Measurements from ENCODE around the gene CMC1. TPM values are rescaled to one million over a fixed set of nuclear protein-coding genes. Genes with fewer than 3 reads are reported as not detected.
"Not testable (repeated sequence)": the region's sequence is repeated elsewhere in the genome, so short reads cannot be mapped to it uniquely, and the experiment has no call there.

The CMC1 gene
- total and polyA plus RNA-seq, 3 donors from 2014 or later: 7.8 to 29.9 (median 11.7) TPM

DNA sequence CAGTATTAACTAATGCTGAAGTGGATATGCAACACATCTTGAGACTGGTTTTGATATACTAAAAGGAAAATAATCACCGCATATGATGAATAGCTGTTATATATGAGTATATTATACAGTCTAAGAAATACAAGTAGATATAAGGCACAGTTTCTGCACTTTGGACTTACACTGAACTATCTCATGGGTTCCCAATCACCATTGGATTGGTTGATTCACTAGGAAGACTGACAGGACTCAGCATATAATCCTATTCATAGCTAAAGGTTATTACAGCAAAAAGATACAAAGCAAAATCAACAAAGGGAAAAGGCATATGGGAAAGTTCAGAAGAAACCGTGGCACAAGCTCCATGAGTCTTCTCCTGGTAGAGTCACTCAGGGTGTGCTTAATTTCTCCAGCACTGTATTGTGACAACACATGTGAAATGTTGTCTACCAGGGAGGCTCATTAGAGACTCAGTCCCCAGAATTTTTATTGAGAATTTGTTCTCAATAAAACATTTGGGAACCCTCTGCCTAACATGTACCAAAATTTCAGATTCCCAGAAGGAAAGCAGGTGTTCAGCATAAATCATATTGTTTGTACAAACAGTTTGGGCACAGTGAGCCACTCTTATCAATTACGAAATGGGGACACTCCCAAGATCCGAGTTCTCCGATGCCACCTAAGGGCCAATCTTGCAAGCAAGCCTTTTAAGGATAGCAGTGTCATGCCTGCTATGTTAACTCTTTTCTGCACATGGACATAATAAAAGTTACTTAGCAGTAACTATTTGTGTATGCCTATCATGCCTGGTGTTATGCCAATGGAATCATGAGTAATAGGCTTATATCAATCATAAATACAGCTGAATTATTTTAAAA lies 26.8 kb downstream of the CMC1 start:
- Histone ChIP-seq H3K9me3 (no peaks in the 10 kb centered on the region), H3K27ac (no peak overlapping the region), H3K4me1 (no peaks in the 10 kb centered on the region), H3K36me3 (ENCODE audit: low read depth, missing control alignments) (no peaks in the 10 kb centered on the region), H3K27me3 (no peaks in the 10 kb centered on the region), H3K4me3 (no peak overlapping the region)
- TF ChIP-seq, protein P1, sequence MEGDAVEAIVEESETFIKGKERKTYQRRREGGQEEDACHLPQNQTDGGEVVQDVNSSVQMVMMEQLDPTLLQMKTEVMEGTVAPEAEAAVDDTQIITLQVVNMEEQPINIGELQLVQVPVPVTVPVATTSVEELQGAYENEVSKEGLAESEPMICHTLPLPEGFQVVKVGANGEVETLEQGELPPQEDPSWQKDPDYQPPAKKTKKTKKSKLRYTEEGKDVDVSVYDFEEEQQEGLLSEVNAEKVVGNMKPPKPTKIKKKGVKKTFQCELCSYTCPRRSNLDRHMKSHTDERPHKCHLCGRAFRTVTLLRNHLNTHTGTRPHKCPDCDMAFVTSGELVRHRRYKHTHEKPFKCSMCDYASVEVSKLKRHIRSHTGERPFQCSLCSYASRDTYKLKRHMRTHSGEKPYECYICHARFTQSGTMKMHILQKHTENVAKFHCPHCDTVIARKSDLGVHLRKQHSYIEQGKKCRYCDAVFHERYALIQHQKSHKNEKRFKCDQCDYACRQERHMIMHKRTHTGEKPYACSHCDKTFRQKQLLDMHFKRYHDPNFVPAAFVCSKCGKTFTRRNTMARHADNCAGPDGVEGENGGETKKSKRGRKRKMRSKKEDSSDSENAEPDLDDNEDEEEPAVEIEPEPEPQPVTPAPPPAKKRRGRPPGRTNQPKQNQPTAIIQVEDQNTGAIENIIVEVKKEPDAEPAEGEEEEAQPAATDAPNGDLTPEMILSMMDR (IDR thresholded peaks at IDR 0.05): no peak
- no peak for TF ChIP-seq POLR2A (IDR thresholded peaks at IDR 0.05)
- WGBS, 2 donors: 62 to 76% methylated on average over 5 of the region's 5 CpGs
- intact Hi-C loops (cut with DNase I; ENCODE audit: low total_unique reads): no loop called here
- DNase-seq: no peak

GRCh38 chr3:28268989-28269388 lies 27.6 kb downstream of the CMC1 start:
- Histone ChIP-seq H3K27ac (no peak overlapping the region), H3K4me3 (no peak overlapping the region), H3K9me3 (no peaks in the 10 kb centered on the region), H3K4me1 (no peaks in the 10 kb centered on the region), H3K36me3 (ENCODE audit: low read depth, missing control alignments) (no peaks in the 10 kb centered on the region), H3K27me3 (no peaks in the 10 kb centered on the region)
- no peak for DNase-seq
- intact Hi-C loops (cut with DNase I; ENCODE audit: low total_unique reads): no loop called here
- TF ChIP-seq, protein P1 (IDR thresholded peaks at IDR 0.05): no peak
- TF ChIP-seq POLR2A (IDR thresholded peaks at IDR 0.05): no peak
- 77 to 100% methylated on average over 1 of the region's 1 CpG for WGBS, 2 donors

- H3K4me3 ChIP-seq; H3K4me1 ChIP-seq; intact Hi-C loops (cut with DNase I; ENCODE audit: low total_unique reads); H3K36me3 ChIP-seq (ENCODE audit: low read depth, missing control alignments); DNase-seq; H3K27me3 ChIP-seq; H3K9me3 ChIP-seq; H3K27ac ChIP-seq: not testable (repeated sequence)
- WGBS, 2 donors: 86 to 100% methylated on average over 2 of the region's 2 CpGs
These were observed 28.5 kb downstream of the CMC1 start for GRCh38 chr3:28269884-28270283.

DNA sequence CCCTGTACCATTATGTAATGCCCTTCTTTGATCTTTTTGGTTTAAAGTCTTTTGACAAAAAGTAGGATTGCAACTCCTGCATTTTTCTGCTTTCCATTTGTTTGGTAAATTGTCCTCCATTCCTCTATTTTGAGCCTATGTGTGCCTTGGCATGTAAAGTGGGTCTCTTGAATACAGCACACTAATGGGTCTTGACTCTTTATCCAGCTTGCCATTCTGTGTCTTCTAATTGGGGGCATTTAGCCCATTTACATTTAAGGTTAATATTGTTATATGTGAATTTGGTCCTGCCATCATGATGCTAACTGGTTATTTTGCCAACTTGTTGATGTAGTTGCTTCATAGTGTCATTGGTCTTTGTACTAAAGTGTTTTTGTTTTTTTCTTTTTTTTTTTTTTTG lies 32.4 kb downstream of the CMC1 start:
- H3K36me3 ChIP-seq (ENCODE audit: low read depth, missing control alignments): no peaks in the 10 kb centered on the region
- intact Hi-C loops (cut with DNase I; ENCODE audit: low total_unique reads): no loop called here
- H3K27me3 ChIP-seq: no peaks in the 10 kb centered on the region
- H3K4me3 ChIP-seq: no peak overlapping the region
- no peak for DNase-seq
- no peaks in the 10 kb centered on the region for H3K9me3 ChIP-seq
- no peaks in the 10 kb centered on the region for H3K4me1 ChIP-seq
- H3K27ac ChIP-seq: no peak overlapping the region
- TF ChIP-seq POLR2A (IDR thresholded peaks at IDR 0.05): no peak
- TF ChIP-seq, protein P1 (IDR thresholded peaks at IDR 0.05): no peak

DNA sequence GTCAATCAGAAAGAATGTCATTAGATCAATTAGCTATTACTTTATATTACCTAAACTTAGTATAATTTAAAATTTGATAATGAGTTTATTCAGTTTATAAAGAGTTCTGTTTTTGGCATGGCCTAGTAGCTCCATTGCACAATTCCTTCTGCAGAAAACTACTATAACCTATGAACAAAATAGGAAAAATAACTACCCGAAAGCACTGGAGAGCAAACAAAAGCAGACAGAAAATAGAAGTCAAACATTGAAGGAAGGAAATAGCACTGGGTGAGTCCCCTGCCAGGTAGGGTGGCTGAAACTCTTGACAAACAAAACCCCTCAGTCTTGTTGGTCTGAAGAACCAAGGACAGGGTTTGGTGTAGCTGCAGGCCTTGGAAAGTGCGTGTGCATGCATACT lies 37.5 kb downstream of the CMC1 start:
- TF ChIP-seq POLR2A (IDR thresholded peaks at IDR 0.05): no peak
- TF ChIP-seq, protein P1 (IDR thresholded peaks at IDR 0.05): no peak
- DNase-seq: no peak
- 94 to 96% methylated on average over 2 of the region's 2 CpGs for WGBS, 2 donors

More for the DNA sequence above, 37.5 kb downstream of the CMC1 start:
- no peaks in the 10 kb centered on the region for H3K4me1 ChIP-seq
- intact Hi-C loops (cut with DNase I; ENCODE audit: low total_unique reads): no loop called here
- H3K27ac ChIP-seq: no peak overlapping the region
- H3K9me3 ChIP-seq: no peaks in the 10 kb centered on the region
- no peaks in the 10 kb centered on the region for H3K27me3 ChIP-seq
- H3K4me3 ChIP-seq: no peak overlapping the region
- H3K36me3 ChIP-seq (ENCODE audit: low read depth, missing control alignments): no peaks in the 10 kb centered on the region

Measured in testis (tissue), 3 donors.